ENCODE measurements around the gene AHCTF1.

AHCTF1 gene

DNA sequence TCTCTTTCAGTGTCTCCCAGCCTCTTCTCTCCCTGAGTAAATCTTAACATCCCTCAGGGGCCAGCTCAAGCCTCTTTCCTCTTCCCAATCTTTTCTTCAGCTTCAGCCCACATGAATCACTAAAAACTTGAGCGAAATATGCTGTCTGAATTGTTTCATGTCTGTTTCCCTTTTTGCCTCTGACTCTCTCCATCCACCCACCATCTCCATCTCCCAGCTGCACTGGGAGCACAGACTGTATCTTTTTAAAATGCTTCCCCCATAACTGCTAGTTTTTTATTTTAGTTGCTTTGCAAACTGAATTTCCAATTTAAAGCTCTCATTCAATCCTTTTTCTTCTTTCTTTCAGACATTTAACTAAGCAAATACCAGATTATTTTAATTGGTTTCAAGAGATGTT lies 3.0 kb upstream of the AHCTF1 start:
- no peak for DNase-seq (ENCODE audit: low read depth)
- TF ChIP-seq CTCF (conservative IDR thresholded peaks at IDR 0.05; ENCODE audit: low read depth, low read length) = no peak

DNA sequence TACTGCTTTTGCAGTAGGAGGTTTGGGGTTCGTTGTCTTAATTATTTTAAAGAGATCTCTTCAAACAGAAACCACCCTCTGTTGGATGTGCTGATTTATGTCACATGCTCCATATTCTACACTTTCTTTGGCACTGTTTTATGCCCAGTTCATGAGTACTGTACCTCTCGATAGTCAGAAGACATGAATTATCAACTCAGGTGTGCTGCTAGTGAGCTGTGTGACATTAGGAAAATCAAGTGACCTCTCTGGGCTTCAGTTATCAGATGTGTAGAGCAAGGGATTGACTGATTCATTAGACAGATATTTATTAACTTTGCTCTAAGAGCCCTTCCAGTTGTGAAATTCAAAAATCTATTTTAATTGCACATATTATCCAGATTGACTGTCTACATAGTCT lies 2.1 kb upstream of the AHCTF1 start:
- TF ChIP-seq CTCF (conservative IDR thresholded peaks at IDR 0.05; ENCODE audit: low read depth, low read length) = no peak

More for the DNA sequence above, 3.0 kb upstream of the AHCTF1 start:
- H3K4me3 ChIP-seq (ENCODE audit: low read length) = no peak overlapping the region

GRCh38 chr1:246932366-246932700 lies 585 bp upstream of the AHCTF1 start:
- no peak for TF ChIP-seq CTCF (conservative IDR thresholded peaks at IDR 0.05; ENCODE audit: low read depth, low read length)
- no peak for DNase-seq (ENCODE audit: low read depth)

More for the DNA sequence above, 2.1 kb upstream of the AHCTF1 start:
- H3K4me3 ChIP-seq (ENCODE audit: low read length) = no peak overlapping the region
- DNase-seq (ENCODE audit: low read depth) = no peak

DNA sequence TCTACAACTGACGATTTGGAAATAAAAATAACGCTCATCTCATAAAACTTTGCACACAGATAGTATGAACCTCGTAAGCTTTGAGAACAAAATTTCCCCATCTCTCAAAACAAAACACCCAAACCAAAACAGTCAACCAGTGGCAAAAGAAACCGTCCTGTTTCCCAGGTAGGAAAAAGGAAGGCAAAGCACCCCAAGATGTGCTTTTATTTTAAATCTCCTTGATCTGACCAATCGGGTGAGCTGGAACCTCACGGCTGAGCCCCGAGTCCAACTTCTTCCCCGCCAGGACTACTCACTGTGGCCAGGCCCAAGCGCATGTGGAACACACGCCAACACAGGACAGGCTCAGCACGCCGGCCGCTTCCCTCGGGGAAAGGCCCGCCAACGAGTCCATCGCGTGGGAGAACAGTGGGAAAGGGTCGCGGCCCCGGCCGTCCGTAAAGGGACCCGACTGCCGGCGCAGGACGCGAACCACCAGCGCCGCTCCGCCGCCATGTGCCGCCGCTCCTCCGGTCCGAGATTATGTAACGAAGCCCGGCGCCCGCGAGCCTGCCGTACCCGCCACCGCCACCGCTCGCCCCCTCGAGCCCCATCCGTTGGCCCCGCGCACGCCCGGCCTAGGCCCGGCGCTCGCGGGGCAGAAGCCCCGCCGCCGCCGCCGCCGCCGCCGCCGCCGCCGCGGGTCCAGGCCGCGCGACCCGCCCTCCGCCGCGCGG lies 759 bp downstream of the AHCTF1 start:
- H3K4me3 ChIP-seq (ENCODE audit: low read length) = peak overlapping the region; percentile 68
- no peak for TF ChIP-seq CTCF (conservative IDR thresholded peaks at IDR 0.05; ENCODE audit: low read depth, low read length)
- DNase-seq (ENCODE audit: low read depth) = no peak

More at GRCh38 chr1:246932366-246932700, 585 bp upstream of the AHCTF1 start:
- H3K4me3 ChIP-seq (ENCODE audit: low read length) = peak overlapping the region; percentile 68

DNA sequence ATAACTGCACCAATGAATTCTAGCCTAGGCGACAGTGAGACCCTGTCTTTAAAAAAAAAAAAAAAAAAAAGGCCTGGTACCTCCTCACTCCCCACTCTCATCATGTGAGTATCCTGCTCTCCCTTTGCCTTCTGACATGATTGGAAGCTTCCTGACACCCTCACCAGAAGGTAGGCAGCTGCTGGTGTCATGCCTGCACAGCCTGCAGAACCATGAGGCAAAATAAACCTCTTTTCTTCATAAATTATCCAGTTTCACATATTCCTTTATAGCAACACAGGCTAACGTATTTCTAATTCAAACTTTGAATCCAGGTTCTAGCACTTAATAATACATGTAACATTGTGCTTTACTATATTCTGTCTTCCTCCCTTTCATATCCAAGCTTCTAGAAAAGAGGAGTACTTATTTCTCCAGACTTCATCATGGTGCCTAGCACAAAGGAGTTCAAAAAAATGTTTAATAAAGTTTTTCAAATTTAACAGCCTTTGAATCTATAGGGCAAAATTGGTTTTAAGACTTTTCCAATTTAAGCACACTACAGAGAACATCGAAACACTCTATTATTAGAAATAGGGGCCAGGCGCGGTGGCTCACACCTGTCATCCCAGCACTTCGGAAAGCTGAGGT lies 5.6 kb downstream of the AHCTF1 start:
- no peak for DNase-seq (ENCODE audit: low read depth)
- H3K4me3 ChIP-seq (ENCODE audit: low read length) = no peak overlapping the region
- TF ChIP-seq CTCF (conservative IDR thresholded peaks at IDR 0.05; ENCODE audit: low read depth, low read length) = no peak

GRCh38 chr1:246923900-246924299 lies 7.8 kb downstream of the AHCTF1 start:
- H3K4me3 ChIP-seq (ENCODE audit: low read length) = no peak overlapping the region
- DNase-seq (ENCODE audit: low read depth) = no peak
- TF ChIP-seq CTCF (conservative IDR thresholded peaks at IDR 0.05; ENCODE audit: low read depth, low read length) = no peak

GRCh38 chr1:246923482-246923881 lies 8.3 kb downstream of the AHCTF1 start:
- TF ChIP-seq CTCF (conservative IDR thresholded peaks at IDR 0.05; ENCODE audit: low read depth, low read length) = no peak
- no peak for DNase-seq (ENCODE audit: low read depth)

More at GRCh38 chr1:246923482-246923881, 8.3 kb downstream of the AHCTF1 start:
- no peak overlapping the region for H3K4me3 ChIP-seq (ENCODE audit: low read length)
